NCI-H748 (cell line): ENCODE measurements around the gene UTP18.
"Not testable (repeated sequence)": the region's sequence is repeated elsewhere in the genome, so short reads cannot be mapped to it uniquely, and the experiment has no call there.

Experiments used
- DNase-seq: peaks from one replicate; lab custom pipeline; 2025; ENCODE audit not compliant: unreplicated experiment; lab: John Stamatoyannopoulos, UW

The UTP18 gene

DNA sequence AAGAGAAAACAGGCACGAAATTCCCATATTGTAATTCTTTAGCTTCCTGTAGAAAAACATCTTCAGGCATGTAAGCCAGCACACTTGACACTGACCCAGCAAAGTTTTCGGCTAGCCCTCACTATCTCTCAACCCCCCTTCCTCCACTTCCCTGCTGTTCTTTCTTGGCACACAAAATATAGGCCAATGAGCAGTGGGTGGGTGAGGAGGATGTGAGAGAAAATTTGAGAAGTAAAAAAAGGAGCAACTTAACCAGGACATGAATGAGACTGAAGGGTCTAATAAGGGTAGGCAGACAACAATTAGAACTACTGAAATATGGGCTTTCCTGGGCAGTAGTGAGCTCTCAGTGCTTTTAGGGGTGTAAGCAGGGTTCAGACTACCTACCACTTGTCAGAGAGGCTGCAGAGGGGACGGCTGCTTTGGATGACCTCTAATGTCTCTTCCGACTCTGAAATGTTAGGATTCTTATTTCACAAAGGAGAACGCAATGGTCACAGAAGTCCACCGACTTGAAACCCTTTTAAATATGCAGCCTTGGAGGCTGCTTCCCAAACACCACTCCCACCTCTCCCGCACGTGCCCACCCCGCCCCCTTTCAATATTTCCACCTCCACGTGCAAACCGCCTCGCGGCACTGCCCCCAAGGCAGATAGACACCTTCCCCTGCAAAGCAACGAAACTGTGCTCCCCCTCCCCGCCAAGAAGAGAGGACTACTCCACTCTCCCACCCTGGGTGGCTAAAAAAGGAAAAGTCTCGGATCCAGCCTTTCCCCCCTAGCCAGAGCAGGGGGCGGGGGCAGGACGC is 1.4 kb upstream of the UTP18 start:
- peak; percentile 45 for DNase-seq

DNA sequence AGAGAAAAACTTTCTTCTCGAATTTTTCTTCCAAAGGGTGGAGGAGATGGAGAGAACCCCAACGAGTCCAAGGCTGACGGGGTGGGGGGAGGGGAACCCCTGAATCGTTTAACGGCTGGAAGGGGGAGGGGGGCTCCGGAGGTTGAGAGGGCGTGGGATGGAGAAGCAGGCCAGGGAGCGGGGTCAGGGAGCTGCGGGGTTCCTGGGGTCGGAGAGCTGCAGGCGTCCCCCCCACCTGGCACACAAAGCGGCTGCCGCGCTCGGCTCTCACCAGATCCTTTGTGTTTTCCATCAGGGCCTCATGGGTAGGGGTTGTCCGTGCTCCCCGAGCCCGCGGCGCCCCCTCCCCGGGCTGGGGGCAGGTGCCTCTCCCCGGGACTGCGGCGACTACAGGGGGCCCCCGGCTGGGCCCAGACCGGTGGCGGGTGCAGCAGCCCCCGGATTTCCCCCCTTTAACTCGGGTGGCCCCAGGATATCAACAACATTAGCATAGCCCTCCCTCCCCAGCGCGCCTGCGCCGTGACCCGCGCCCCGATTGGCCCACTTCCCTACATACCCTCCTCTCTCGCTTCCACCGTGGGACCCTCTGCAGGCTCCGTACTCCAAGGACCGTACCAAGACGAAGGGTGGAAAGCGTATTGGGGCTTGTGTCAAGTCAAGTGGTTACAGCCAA is 646 bp upstream of the UTP18 start, which contains the start of gene MBTD1:
Gene MBTD1, minus strand, starts transcription at position 486 of the 673 bp plus-strand sequence. CDS start 34,888 bp downstream, outside the sequence.
- DNase-seq, result peak; percentile 97

GRCh38 chr17:51261024-51261963 is 948 bp downstream of the UTP18 start:
- peak; percentile 85 for DNase-seq

DNA sequence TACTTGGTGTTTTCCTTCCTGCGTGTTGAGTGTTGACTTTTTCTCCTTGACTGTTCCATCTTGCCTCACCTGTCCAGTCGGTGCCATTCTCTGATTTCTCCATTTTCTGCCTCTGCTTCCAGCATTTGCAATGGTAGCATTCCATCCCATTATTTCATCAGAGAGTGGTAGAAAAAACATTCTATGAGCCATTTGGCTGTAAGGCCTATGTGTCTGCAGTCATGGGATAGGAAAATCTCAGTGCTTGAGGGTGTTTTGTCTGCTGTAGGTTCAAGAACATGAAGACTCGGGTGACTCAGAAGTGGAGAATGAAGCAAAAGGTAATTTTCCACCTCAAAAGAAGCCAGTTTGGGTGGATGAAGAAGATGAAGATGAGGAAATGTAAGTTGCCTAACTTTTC is 2.7 kb downstream of the UTP18 start:
- DNase-seq, result no peak

GRCh38 chr17:51264466-51264865 is 4.1 kb downstream of the UTP18 start:
- DNase-seq, result not testable (repeated sequence)

DNA sequence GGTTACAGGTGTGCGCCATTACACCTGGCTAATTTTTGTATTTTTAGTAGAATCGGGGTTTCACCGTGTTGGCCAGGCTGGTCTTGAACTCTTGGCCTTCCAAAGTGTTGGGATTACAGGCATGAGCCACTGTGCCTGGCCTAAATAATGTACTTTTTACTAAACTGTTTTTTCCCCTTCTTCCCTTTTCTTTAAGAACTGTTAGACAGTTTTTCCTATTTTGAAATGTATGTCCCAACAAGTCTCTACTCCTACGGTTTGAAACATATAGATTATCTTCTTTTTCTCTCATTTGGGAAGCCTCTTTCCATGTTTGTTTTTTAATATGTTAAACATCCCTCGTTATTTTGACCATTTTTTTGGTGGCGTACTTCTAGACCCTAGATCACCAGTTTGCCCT is 9.6 kb downstream of the UTP18 start:
- DNase-seq, result no peak

- DNase-seq, result no peak
Measured at GRCh38 chr17:51270636-51271035, 10.3 kb downstream of the UTP18 start.

DNA sequence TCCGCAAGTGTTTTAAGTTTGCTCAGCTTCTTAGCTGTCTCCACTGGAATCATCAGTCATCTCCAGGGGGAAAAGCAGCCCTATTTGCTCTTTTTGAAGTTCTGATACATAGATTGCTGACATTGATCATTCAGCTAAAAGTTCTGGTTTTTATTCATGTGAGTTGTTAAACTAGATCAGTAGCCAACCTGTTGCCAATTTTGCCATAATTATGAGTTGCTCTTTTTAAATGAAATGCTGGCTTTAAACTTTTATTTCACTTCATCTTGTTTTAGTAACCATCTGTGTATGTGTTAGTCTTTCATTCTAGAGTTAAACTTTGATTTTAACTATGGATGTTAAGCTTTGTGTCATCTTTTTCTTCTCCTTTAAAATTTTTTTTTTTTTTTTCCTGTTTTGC is 12.5 kb downstream of the UTP18 start:
- no peak for DNase-seq

DNA sequence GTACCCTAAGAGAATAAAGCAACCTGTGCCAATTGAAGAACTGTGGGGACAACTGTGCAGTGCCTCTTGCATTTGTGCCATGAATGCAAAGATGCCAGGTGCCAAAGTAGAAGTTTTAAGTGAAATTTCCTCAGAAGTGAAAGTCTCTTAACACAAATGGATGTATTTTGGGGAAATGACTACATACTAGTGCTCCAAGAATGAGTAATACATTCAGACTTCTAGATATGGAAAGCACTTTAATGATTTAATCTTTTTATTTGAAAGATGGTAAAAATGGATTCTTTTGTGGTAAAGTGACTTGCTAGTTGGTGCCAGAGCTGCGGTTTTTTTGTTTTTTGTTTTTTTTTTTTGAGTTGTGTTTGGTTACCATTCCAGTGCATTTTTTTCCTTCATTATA is 15.0 kb downstream of the UTP18 start:
- no peak for DNase-seq

DNA sequence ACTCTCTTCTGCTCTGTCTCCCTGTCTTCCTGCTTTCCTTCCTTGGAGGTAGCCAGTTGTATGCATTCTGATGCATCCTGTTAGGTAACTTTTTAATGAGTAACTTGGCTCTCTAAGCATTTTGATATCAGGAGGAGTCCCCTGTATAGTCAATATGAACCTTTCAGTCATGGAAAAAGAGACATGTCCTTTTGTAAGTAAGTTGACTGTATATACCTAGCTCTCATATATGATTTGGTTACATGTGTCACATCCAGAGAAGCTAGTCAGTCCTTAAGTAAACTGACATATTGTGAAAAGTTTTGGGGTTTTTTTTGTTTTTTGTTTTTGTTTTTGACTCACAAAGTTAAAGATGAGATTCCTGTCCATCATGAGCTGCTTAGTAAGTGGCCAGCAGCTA is 18.8 kb downstream of the UTP18 start:
- DNase-seq, result no peak

DNA sequence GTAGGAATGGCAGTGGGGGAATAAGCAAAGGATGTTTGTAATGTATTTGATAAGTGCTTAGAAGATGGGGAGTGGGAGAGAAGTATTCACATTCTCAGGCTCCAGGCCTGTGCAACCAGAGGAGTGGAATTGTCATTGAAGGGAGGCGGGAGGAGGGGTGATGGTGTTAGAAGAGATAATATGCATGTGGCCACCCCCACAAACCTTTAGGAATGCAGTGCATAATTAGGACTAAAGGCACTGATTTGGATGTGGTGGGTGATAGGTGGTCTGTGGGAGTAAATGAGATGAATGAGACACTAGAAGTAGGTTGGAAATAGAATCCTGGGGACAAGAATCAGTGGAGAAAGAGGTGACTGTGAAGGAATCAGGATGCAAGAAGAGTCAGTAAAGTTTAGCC is 27.1 kb downstream of the UTP18 start:
- no peak for DNase-seq

DNA sequence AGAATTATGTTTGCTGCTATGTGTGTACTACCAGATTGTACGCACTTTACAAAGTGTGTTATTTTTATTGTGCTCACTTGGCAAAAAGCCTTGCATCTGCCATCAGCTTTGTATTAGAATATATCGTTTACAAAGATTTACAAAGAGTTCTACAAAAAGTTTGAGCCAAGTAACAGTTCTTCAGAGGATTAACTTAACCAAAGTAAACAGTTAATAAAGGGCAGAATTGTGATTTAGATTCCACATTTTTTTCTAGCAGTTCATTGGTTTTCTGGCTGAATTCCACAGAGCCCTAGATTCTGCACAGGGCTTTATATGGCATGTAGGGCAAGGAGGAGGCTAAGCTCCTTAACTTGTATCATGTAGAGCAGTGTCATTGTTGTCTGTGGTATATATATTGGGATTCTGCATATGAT is 29.4 kb downstream of the UTP18 start:
- DNase-seq, result no peak

DNA sequence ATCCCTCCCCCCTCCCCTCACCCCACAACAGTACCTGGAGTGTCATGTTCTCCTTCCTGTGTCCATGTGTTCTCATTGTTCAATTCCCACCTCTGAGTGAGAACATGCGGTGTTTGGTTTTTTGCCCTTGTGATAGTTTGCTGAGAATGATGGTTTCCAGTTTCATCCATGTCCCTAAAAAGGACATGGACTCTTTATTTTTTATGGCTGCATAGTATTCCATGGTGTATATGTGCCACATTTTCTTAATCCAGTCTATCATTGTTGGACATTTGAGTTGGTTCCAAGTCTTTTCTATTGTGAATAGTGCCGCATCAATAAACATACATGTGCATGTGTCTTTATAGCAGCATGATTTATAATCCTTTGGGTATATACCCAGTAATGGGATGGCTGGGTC is 34.0 kb downstream of the UTP18 start:
- not testable (repeated sequence) for DNase-seq

- DNase-seq, result peak; percentile 58
Measured at GRCh38 chr17:51298508-51299371, 38.4 kb downstream of the UTP18 start.

GRCh38 chr17:51299859-51300258 is 39.5 kb downstream of the UTP18 start:
- DNase-seq, result no peak

GRCh38 chr17:51305182-51305581 is 44.8 kb downstream of the UTP18 start:
- no peak for DNase-seq

- DNase-seq, result not testable (repeated sequence)
Measured at GRCh38 chr17:51312003-51312402, 51.7 kb downstream of the UTP18 start.

DNA sequence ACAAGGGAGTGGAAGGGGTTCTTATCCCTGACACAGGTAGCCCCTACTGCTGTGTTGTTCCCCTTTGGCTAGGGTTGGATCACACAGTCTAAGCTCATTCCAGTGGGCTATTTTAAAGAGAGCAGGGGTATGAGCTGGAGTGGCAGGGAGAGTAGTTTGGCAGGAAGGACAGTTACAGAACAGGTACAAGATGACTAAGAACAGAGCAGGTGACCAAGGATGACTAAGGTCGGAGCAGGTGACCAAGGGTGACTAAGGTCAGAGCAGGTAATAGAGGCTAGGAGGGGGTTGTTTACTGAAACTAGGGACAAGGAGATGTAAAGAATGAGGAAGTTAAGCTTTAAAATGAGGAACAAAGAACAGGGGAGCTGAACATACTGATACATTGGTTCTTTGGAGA is 58.8 kb downstream of the UTP18 start:
- DNase-seq, result no peak

GRCh38 chr17:51322390-51323029 is 62.2 kb downstream of the UTP18 start:
- DNase-seq, result peak; percentile 60

GRCh38 chr17:51325471-51325870 is 65.1 kb downstream of the UTP18 start:
- DNase-seq, result no peak
